GM19023 (cell line): ENCODE results near the gene ANKLE1.
A peak's percentile ranks its signal among the peaks of the same experiment; 100 is the strongest.

ENCODE experiments used
- ATAC-seq: cut with Tn5 transposase; IDR thresholded peaks from one replicate; pipeline ENCODE4 v1.9.1; 2021; ENCODE audit warnings: mild to moderate bottlenecking, moderate library complexity; ENCODE audit not compliant: unreplicated experiment

Gene ANKLE1

GRCh38 chr19:17281391-17282304 is at the start of gene ANKLE1:
Gene ANKLE1 (plus strand): TSS chr19:17281901. CDS start chr19:17281921, 20 bp downstream.
- ATAC-seq, result peak; percentile 44

GRCh38 chr19:17232258-17232657 is 49.4 kb upstream of the ANKLE1 start:
- no peak for ATAC-seq

- no peak for ATAC-seq
Measured at GRCh38 chr19:17234911-17235299, 46.8 kb upstream of the ANKLE1 start.

- ATAC-seq, result peak; percentile 72
Measured at GRCh38 chr19:17235300-17235970, 46.3 kb upstream of the ANKLE1 start.

- no peak for ATAC-seq
Measured at GRCh38 chr19:17235971-17236777, 45.5 kb upstream of the ANKLE1 start.

- no peak for ATAC-seq
Measured at GRCh38 chr19:17236811-17237543, 44.7 kb upstream of the ANKLE1 start.

- ATAC-seq, result no peak
Measured at GRCh38 chr19:17237747-17238706, 43.7 kb upstream of the ANKLE1 start.

- ATAC-seq, result no peak
Measured at GRCh38 chr19:17240062-17240752, 41.5 kb upstream of the ANKLE1 start.

- no peak for ATAC-seq
Measured at GRCh38 chr19:17240826-17241399, 40.8 kb upstream of the ANKLE1 start.

GRCh38 chr19:17242431-17243208 is 39.1 kb upstream of the ANKLE1 start:
- ATAC-seq, result no peak

- no peak for ATAC-seq
Measured at GRCh38 chr19:17243211-17243829, 38.4 kb upstream of the ANKLE1 start.

- ATAC-seq, result no peak
Measured at GRCh38 chr19:17243830-17244617, 37.7 kb upstream of the ANKLE1 start.

GRCh38 chr19:17244618-17245534 is 36.8 kb upstream of the ANKLE1 start:
- ATAC-seq, result peak; percentile 11

- ATAC-seq, result peak; percentile 12
Measured at GRCh38 chr19:17245535-17245984, 36.1 kb upstream of the ANKLE1 start, which contains the start of gene NR2F6. Gene NR2F6 (minus strand): TSS chr19:17245919. CDS start chr19:17245220, 699 bp downstream.
